Measurements from ENCODE around the gene KIAA1586.
"Not testable (repeated sequence)": the region's sequence is repeated elsewhere in the genome, so short reads cannot be mapped to it uniquely, and the experiment has no call there.

Gene KIAA1586

GRCh38 chr6:57004292-57004691, 42.2 kb upstream of the KIAA1586 start:
- DNase-seq (ENCODE audit: low read depth in 1 of 2, low spot score in 1 of 2) = no peak

GRCh38 chr6:57006101-57006500, 40.4 kb upstream of the KIAA1586 start:
- TF ChIP-seq REST (IDR thresholded peaks at IDR 0.05; ENCODE audit: insufficient replicate concordance, low read depth) (no peak), SPI1 (IDR thresholded peaks at IDR 0.05; ENCODE audit: borderline replicate concordance, low read depth) (no peak), POLR2AphosphoS5 (IDR thresholded peaks at IDR 0.05; ENCODE audit: low read depth) (no peak), CTCF (IDR thresholded peaks at IDR 0.05; ENCODE audit: insufficient read depth, low read length) (no peak), GABPA (IDR thresholded peaks at IDR 0.05; ENCODE audit: low read depth) (no peak)
- H3K27me3 ChIP-seq (ENCODE audit: insufficient read depth, poor library complexity, severe bottlenecking) = no peaks in the 10 kb centered on the region

More at GRCh38 chr6:57004292-57004691, 42.2 kb upstream of the KIAA1586 start:
- no peak overlapping the region for H3K27ac ChIP-seq (replicated peaks)
- H3K4me3 ChIP-seq (replicated peaks; ENCODE audit: insufficient read depth, low read length) = no peak overlapping the region
- TF ChIP-seq GABPA (IDR thresholded peaks at IDR 0.05; ENCODE audit: low read depth) (no peak), REST (IDR thresholded peaks at IDR 0.05; ENCODE audit: insufficient replicate concordance, low read depth) (no peak), SPI1 (IDR thresholded peaks at IDR 0.05; ENCODE audit: borderline replicate concordance, low read depth) (no peak), POLR2AphosphoS5 (IDR thresholded peaks at IDR 0.05; ENCODE audit: low read depth) (no peak), CTCF (IDR thresholded peaks at IDR 0.05; ENCODE audit: insufficient read depth, low read length) (no peak)
- H3K27me3 ChIP-seq (ENCODE audit: insufficient read depth, poor library complexity, severe bottlenecking) = no peaks in the 10 kb centered on the region

GRCh38 chr6:57008069-57008468, 38.4 kb upstream of the KIAA1586 start:
- H3K27me3 ChIP-seq (ENCODE audit: insufficient read depth, poor library complexity, severe bottlenecking); H3K4me3 ChIP-seq (replicated peaks; ENCODE audit: insufficient read depth, low read length); DNase-seq (ENCODE audit: low read depth in 1 of 2, low spot score in 1 of 2); H3K27ac ChIP-seq (replicated peaks): not testable (repeated sequence)

More at GRCh38 chr6:57006101-57006500, 40.4 kb upstream of the KIAA1586 start:
- DNase-seq (ENCODE audit: low read depth in 1 of 2, low spot score in 1 of 2) = no peak
- no peak overlapping the region for H3K27ac ChIP-seq (replicated peaks)
- H3K4me3 ChIP-seq (replicated peaks; ENCODE audit: insufficient read depth, low read length) = no peak overlapping the region

- DNase-seq (ENCODE audit: low read depth in 1 of 2, low spot score in 1 of 2) = no peak
- Histone ChIP-seq H3K27ac (replicated peaks) (no peak overlapping the region), H3K4me3 (replicated peaks; ENCODE audit: insufficient read depth, low read length) (no peak overlapping the region), H3K27me3 (ENCODE audit: insufficient read depth, poor library complexity, severe bottlenecking) (no peaks in the 10 kb centered on the region)
- TF ChIP-seq GABPA (IDR thresholded peaks at IDR 0.05; ENCODE audit: low read depth) (no peak), REST (IDR thresholded peaks at IDR 0.05; ENCODE audit: insufficient replicate concordance, low read depth) (no peak), POLR2AphosphoS5 (IDR thresholded peaks at IDR 0.05; ENCODE audit: low read depth) (no peak), CTCF (IDR thresholded peaks at IDR 0.05; ENCODE audit: insufficient read depth, low read length) (no peak), SPI1 (IDR thresholded peaks at IDR 0.05; ENCODE audit: borderline replicate concordance, low read depth) (no peak)
Measured at GRCh38 chr6:57013521-57013926, 33.0 kb upstream of the KIAA1586 start.

Data from HL-60 (cell line).